ENCODE data around the gene EIF2AK2. TPM values are rescaled to one million over a fixed set of nuclear protein-coding genes. Genes with fewer than 3 reads are reported as not detected.

EIF2AK2 gene
- total and polyA plus RNA-seq, 7 donors: 4.8 to 38.5 (median 26.9) TPM

- Histone ChIP-seq H3K36me3 (no peaks in the 10 kb centered on the region), H3K4me3 (no peak overlapping the region), H3K4me1 (no peaks in the 10 kb centered on the region), H3K9me3 (no peaks in the 10 kb centered on the region), H3K27me3 (peaks cover 0 to 5% (median 0%) of the 10 kb centered on the region in 3 donors), H3K27ac (no peak overlapping the region)
- intact Hi-C loops (cut with DNase I): no loop called here
- DNase-seq: no peak
- 83 to 88% methylated on average over 17 of the region's 17 CpGs for WGBS, 2 donors
- TF ChIP-seq CTCF (IDR thresholded peaks at IDR 0.05) (no peak), EP300 (IDR thresholded peaks at IDR 0.05) (no peak), POLR2A (IDR thresholded peaks at IDR 0.05) (no peak), POLR2AphosphoS5 (IDR thresholded peaks at IDR 0.05) (no peak)
Measured at GRCh38 chr2:37181726-37182684, 25.2 kb upstream of the EIF2AK2 start.

- no peaks in the 10 kb centered on the region for H3K36me3 ChIP-seq
- H3K27ac ChIP-seq: no peak overlapping the region
- intact Hi-C loops (cut with DNase I): no loop called here
- DNase-seq: no peak
- H3K4me1 ChIP-seq: no peaks in the 10 kb centered on the region
- TF ChIP-seq CTCF (IDR thresholded peaks at IDR 0.05): no peak
- TF ChIP-seq POLR2A (IDR thresholded peaks at IDR 0.05): no peak
- no peak for TF ChIP-seq EP300 (IDR thresholded peaks at IDR 0.05)
- no peak for TF ChIP-seq POLR2AphosphoS5 (IDR thresholded peaks at IDR 0.05)
- 93 to 97% methylated on average over 5 of the region's 5 CpGs for WGBS, 2 donors
- H3K9me3 ChIP-seq: no peaks in the 10 kb centered on the region
- H3K27me3 ChIP-seq: no peaks in the 10 kb centered on the region
- H3K4me3 ChIP-seq: no peak overlapping the region
Measured at GRCh38 chr2:37180640-37181039, 23.9 kb upstream of the EIF2AK2 start.

- H3K27me3 ChIP-seq: no peaks in the 10 kb centered on the region
- no peaks in the 10 kb centered on the region for H3K36me3 ChIP-seq
- no peak for TF ChIP-seq EP300 (IDR thresholded peaks at IDR 0.05)
- TF ChIP-seq CTCF (IDR thresholded peaks at IDR 0.05): no peak
- TF ChIP-seq POLR2A (IDR thresholded peaks at IDR 0.05): no peak
- TF ChIP-seq POLR2AphosphoS5 (IDR thresholded peaks at IDR 0.05): no peak
- intact Hi-C loops (cut with DNase I): no loop called here
- DNase-seq: no peak
- WGBS, 2 donors: 45 to 56% methylated on average over 4 of the region's 4 CpGs
- no peak overlapping the region for H3K4me3 ChIP-seq
- H3K9me3 ChIP-seq: no peaks in the 10 kb centered on the region
- H3K27ac ChIP-seq: no peak overlapping the region
- H3K4me1 ChIP-seq: no peaks in the 10 kb centered on the region
Measured at GRCh38 chr2:37180006-37180639, 23.3 kb upstream of the EIF2AK2 start.

- no peaks in the 10 kb centered on the region for H3K27me3 ChIP-seq
- H3K4me1 ChIP-seq: no peaks in the 10 kb centered on the region
- no peaks in the 10 kb centered on the region for H3K9me3 ChIP-seq
- TF ChIP-seq CTCF (IDR thresholded peaks at IDR 0.05) (no peak), POLR2AphosphoS5 (IDR thresholded peaks at IDR 0.05) (no peak), POLR2A (IDR thresholded peaks at IDR 0.05) (no peak), EP300 (IDR thresholded peaks at IDR 0.05) (no peak)
- DNase-seq: no peak
- WGBS, 2 donors: 80% methylated on average over 1 of the region's 1 CpG
- no peaks in the 10 kb centered on the region for H3K36me3 ChIP-seq
- intact Hi-C loops (cut with DNase I): no loop called here
- H3K4me3 ChIP-seq: no peak overlapping the region
- no peak overlapping the region for H3K27ac ChIP-seq
Measured at GRCh38 chr2:37173741-37174140, 17.0 kb upstream of the EIF2AK2 start.
